HG02885 (cell line): Measurements from ENCODE around the gene ANKRD50.

Experiments used
- ATAC-seq: cut with Tn5 transposase; IDR thresholded peaks from one replicate; pipeline ENCODE4 v1.9.1; 2021; ENCODE audit warnings: mild to moderate bottlenecking; ENCODE audit not compliant: unreplicated experiment, poor library complexity

Gene ANKRD50, protein sequence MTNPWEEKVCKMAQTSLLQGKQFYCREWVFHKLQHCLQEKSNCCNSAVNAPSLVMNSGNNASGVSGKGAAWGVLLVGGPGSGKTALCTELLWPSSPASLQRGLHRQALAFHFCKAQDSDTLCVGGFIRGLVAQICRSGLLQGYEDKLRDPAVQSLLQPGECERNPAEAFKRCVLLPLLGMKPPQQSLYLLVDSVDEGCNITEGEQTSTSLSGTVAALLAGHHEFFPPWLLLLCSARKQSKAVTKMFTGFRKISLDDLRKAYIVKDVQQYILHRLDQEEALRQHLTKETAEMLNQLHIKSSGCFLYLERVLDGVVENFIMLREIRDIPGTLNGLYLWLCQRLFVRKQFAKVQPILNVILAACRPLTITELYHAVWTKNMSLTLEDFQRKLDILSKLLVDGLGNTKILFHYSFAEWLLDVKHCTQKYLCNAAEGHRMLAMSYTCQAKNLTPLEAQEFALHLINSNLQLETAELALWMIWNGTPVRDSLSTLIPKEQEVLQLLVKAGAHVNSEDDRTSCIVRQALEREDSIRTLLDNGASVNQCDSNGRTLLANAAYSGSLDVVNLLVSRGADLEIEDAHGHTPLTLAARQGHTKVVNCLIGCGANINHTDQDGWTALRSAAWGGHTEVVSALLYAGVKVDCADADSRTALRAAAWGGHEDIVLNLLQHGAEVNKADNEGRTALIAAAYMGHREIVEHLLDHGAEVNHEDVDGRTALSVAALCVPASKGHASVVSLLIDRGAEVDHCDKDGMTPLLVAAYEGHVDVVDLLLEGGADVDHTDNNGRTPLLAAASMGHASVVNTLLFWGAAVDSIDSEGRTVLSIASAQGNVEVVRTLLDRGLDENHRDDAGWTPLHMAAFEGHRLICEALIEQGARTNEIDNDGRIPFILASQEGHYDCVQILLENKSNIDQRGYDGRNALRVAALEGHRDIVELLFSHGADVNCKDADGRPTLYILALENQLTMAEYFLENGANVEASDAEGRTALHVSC (N-terminal part only)

GRCh38 chr4:124712372-124713184, at the start of gene ANKRD50:
Gene ANKRD50 (minus strand): TSS chr4:124712732. CDS start chr4:124710511, 2,221 bp downstream.
- peak; percentile 68 for ATAC-seq

- no peak for ATAC-seq
These were observed 44.6 kb upstream of the ANKRD50 start for GRCh38 chr4:124757126-124757525.

- ATAC-seq: no peak
These were observed 42.1 kb upstream of the ANKRD50 start for GRCh38 chr4:124754681-124755080.

DNA sequence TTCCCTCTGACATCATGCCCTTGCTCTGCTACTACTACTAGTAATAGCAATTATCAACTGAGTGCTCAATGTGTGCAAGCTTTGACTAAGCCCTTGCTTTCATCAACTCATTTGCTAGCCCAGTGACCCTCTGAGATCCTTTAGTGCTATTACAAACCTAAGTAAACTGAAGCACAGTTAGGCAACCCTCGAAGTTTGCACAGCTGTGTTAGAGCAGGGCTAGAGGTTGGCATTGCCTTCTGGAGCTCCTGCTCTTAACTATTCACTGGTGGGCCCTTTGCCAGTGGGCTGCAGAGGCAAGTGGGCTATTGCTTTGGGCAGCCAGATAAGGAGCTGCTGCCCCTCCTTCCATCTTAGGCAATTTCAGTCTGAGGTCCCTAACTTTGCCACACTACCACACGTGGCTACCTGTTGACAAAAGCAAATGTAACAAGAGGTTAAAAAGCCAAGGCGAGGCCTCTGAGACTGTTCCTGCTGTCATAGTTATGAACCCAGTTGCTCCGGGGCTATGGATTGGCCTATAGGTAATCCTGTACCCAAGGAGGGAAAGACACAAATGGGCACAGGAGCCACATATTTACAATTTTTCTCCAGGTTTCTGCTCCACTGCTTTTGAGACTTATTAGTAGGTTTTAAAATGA, 41.5 kb upstream of the ANKRD50 start:
- no peak for ATAC-seq

GRCh38 chr4:124749421-124749820, 36.9 kb upstream of the ANKRD50 start:
- no peak for ATAC-seq

DNA sequence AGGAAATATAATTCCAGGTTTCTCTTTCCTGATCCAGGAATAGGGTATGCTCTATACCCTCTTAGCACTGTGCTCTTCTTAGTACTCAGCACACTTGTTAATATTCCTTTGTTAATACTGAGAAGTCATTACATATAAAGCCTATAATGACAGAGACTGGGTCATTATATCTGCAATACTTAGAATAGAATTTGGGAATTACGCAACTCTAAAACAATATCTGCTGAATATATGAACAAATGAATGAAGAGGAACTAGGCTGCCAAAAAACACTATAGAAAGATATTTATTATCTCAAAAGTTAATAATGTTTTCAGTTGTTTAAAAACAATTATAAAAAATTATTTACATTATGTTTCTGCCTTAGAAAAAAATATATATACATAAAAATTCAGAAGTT, 36.4 kb upstream of the ANKRD50 start:
- no peak for ATAC-seq

- no peak for ATAC-seq
These were observed 33.7 kb upstream of the ANKRD50 start for GRCh38 chr4:124745985-124746801.

DNA sequence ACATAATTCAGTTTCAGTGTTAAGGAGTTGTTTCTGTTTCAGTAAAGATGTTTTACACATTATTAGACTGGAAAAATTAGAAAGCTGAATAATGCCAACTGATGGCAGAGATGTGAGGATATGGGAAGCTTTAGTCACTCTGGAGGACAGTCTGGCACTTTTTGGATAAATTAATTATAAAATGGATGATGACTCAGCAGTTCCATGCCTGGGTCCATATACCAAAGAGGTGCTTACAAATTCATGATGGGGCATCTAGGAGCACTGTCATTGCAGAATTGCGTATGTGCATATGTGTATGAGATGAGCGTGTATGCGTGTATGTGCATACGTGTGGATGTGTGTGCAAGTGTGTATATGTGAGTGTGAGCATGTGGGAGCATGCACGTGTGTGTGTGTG, 31.2 kb upstream of the ANKRD50 start:
- no peak for ATAC-seq

- no peak for ATAC-seq
These were observed 28.0 kb upstream of the ANKRD50 start for GRCh38 chr4:124740501-124740900.

DNA sequence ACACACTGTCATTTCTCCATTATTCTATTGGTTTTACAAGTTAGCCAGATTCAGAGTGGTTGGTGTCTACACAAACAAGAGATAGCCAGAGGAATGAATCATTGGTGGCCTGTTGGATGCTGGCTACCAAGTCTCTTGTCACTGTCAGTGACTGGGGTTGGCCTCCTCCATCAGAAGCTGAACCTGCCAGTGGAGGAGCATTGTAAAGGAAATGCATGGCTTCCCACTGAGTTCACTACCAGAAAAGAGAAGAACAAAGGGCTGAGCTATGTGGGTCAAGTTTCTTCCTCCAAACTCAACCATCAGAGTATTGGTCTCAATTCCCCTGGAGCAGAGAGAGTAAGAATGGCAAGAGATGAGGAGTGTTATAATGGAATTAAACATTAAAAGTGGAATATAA, 26.5 kb upstream of the ANKRD50 start:
- no peak for ATAC-seq

- ATAC-seq: no peak
These were observed 25.1 kb upstream of the ANKRD50 start for GRCh38 chr4:124737619-124738018.

DNA sequence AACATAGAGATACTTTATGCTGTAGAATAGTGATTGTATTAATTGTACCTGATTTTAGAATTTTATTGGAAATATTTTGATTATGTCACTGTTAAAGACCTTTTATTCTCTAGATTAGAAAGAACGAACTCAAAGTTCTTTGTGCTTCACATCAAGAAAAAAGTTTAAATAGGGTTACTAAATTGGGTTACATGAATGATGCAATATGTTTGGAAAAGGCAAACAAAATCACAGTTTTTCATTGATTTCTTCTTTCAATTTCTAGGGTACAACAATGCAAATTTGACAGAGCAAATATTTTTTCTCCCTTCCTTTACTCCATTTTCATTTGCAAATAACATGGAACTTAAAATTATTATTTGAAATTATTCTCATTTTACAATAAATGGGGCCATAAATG, 24.0 kb upstream of the ANKRD50 start:
- no peak for ATAC-seq

GRCh38 chr4:124727331-124727890, 14.9 kb upstream of the ANKRD50 start:
- ATAC-seq: no peak

DNA sequence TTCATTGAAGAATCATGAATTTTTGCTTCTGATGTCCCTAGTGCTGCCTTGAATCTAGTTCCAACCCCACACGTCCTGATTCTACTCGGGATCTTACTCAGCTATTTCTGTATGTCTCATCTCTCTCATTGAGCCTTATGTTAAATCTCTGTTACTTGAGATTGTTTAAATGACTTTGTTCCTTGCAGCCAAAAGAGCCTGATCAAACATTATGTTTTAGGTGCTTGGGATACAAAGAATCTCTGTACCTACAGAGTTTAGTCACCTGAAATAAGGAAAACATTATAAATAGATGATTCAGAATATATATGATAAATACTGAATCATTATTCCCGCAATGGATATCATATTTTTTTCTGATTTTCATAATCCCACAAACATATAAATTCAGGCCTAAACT, 13.7 kb upstream of the ANKRD50 start:
- ATAC-seq: no peak

GRCh38 chr4:124722071-124722470, 9.5 kb upstream of the ANKRD50 start:
- ATAC-seq: no peak

DNA sequence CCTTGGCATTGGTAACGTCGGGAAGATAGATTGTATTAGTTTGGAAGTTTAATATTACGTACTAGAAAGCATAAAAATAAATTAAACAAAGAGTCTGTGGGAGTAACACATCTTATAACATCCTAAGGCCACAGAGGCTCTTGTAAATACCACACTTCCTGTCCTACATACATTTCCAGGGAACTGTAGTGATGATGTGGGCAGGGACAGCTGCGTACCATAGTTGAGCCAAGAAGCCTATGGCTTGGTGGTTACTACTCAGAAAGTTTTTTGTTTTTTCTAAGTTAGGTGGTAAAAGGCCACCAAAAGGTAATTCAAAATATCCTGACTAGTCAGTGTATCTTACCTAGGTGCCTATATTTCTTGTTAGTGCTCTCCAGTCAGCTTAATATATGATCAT, 4.6 kb upstream of the ANKRD50 start:
- ATAC-seq: no peak

GRCh38 chr4:124713185-124713592, 657 bp upstream of the ANKRD50 start:
- peak; percentile 40 for ATAC-seq

DNA sequence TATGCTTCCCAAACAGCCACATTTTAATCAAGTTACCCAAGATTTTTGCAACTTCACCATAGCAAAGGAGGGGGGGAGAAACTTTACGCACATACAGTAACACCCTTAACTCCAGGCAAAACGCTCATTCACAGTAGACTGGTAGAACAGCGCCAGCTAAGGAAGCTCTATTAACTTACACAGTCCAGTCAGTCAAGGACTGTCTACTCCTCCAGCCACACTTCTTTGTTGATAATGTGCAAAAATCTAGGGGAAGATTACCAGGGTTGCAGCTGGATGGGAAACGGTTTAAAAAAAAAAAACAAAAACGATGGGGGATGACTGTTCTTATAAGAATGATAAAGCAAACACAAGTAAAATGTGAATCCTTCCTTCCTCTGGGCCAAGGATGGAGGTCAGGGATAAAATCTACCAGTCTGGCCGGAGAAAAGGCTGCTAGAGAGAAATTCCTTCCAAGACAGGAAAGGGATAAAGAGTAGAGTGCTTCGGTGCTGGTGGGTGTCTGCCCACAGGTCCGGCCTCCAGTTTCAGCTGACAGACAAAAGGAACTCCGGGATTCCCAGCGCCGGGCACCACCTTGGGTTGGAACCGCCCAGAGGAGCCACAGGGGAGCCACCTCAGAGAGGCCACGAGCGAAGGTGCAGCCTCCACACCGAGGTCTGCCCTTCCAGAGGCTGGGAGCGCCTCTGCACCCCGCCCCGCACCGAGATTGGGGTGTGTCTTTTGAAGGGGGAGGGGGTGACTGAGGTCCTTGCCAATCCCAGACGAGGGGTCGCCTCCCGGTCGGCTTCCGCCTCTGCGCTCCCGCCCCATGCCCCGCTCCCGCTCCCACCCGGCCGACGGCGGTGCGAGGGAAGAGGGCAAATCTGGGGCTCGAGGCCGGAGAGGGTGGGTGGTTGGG, 811 bp downstream of the ANKRD50 start:
- peak; percentile 36 for ATAC-seq
